H1 (cell line): ENCODE data around the gene FHIT. TPM values are rescaled to one million over a fixed set of nuclear protein-coding genes. Genes with fewer than 3 reads are reported as not detected.

Experiments
- CTCF ChIA-PET: fragments of 300-600 bp; sonication (Branson Sonifier 250); formaldehyde crosslinking; loops from one replicate; lab custom pipeline; 2021; ENCODE audit not compliant: partially characterized antibody; lab: Charles Lee
- POLR2A ChIA-PET: fragments of 300-600 bp; sonication (Branson Sonifier 250); formaldehyde crosslinking; loops from one replicate; lab custom pipeline; 2021; ENCODE audit warnings: inconsistent platforms; ENCODE audit not compliant: partially characterized antibody; lab: Charles Lee
- DNase-seq, 2 experiments: peaks; one replicate each; pipeline versions ENCODE4 v3.0.0 to v3.0.0-alpha.2; 2010 to 2022; ENCODE audit warnings: low spot score in 2 of 2, low read depth in 1 of 2, mixed read lengths in 1 of 2
- FAIRE-seq: peaks from 2 replicates; lab custom pipeline; 2011; peaks lifted over from hg19 to GRCh38; lab: Jason Lieb, UNC
- H2AFZ ChIP-seq: 2 replicates; pipeline ENCODE4 v1.8.1; 2012; ENCODE audit warnings: low read length, inconsistent platforms
- H2AK5ac ChIP-seq: 2 replicates; pipeline ENCODE4 v1.6.1; 2013; ENCODE audit warnings: low read depth, low read length
- H2BK120ac ChIP-seq: replicated peaks from 2 replicates; pipeline ENCODE3; 2013; ENCODE audit warnings: low read depth, low read length, inconsistent platforms
- H2BK12ac ChIP-seq: 2 replicates; pipeline ENCODE4 v1.6.1; 2013; ENCODE audit warnings: low read depth, low read length
- H2BK15ac ChIP-seq: 2 replicates; pipeline ENCODE4 v1.6.1; 2013; ENCODE audit warnings: low read length
- H2BK20ac ChIP-seq: 2 replicates; pipeline ENCODE4 v1.6.1; 2013; ENCODE audit warnings: low read length
- H2BK5ac ChIP-seq: 2 replicates; pipeline ENCODE4 v1.6.1; 2013; ENCODE audit warnings: low read depth, low read length
- H3K14ac ChIP-seq: 2 replicates; pipeline ENCODE4 v1.6.1; 2013; ENCODE audit warnings: inconsistent platforms; ENCODE audit not compliant: insufficient read length
- H3K18ac ChIP-seq: 2 replicates; pipeline ENCODE4 v1.6.1; 2013; ENCODE audit warnings: low read length; ENCODE audit errors: extremely low read depth
- H3K23ac ChIP-seq: 2 replicates; pipeline ENCODE4 v1.6.1; 2013; ENCODE audit warnings: inconsistent platforms; ENCODE audit not compliant: insufficient read length
- H3K23me2 ChIP-seq: 2 replicates; pipeline ENCODE4 v1.6.1; 2013; ENCODE audit warnings: low read depth, low read length
- H3K27ac ChIP-seq: 2 replicates; pipeline ENCODE4 v1.6.1; 2011; ENCODE audit warnings: low read depth, low read length, inconsistent platforms
- H3K27me3 ChIP-seq, 4 experiments: replicated peaks in 1 of 4; 1 replicate in 1 of 4; 2 replicates in 3 of 4; pipeline versions ENCODE4 v1.6.1 to v1.8.1; 2011 to 2013; ENCODE audit warnings: low read length in 3 of 4, mild to moderate bottlenecking in 3 of 4, inconsistent platforms in 2 of 4, mixed read lengths in 2 of 4, moderate library complexity in 1 of 4; ENCODE audit not compliant: control insufficient read depth in 3 of 4, insufficient read depth in 3 of 4; ENCODE audit errors: extremely low read depth in 1 of 4
- H3K36me3 ChIP-seq, 4 experiments: 2 replicates each; pipeline versions ENCODE4 v1.6.1 to v1.8.1; 2011 to 2013; ENCODE audit warnings: mild to moderate bottlenecking in 4 of 4, low read length in 3 of 4, moderate library complexity in 2 of 4, control low read depth in 1 of 4, inconsistent platforms in 1 of 4; ENCODE audit not compliant: insufficient read depth in 4 of 4, control insufficient read depth in 2 of 4
- H3K4ac ChIP-seq: replicated peaks from 2 replicates; pipeline ENCODE3; 2013; ENCODE audit warnings: low read length, low read depth, mixed read lengths, inconsistent platforms; ENCODE audit not compliant: insufficient read length
- H3K4me1 ChIP-seq, 4 experiments: replicated peaks in 1 of 4; 1 replicate in 1 of 4; 2 replicates in 3 of 4; pipeline versions ENCODE4 v1.6.1 to v1.8.1; 2011 to 2013; ENCODE audit warnings: low read length in 3 of 4, inconsistent platforms in 2 of 4, mixed read lengths in 1 of 4; ENCODE audit not compliant: insufficient read depth in 4 of 4, control insufficient read depth in 3 of 4
- H3K4me2 ChIP-seq, 2 experiments: 2 replicates each; pipeline versions ENCODE4 v1.6.1 to v1.8.1; 2011 to 2013; ENCODE audit warnings: low read depth in 2 of 2, low read length in 2 of 2, control low read depth in 1 of 2, inconsistent platforms in 1 of 2, mild to moderate bottlenecking in 1 of 2; ENCODE audit not compliant: insufficient read depth in 1 of 2
- H3K4me3 ChIP-seq, 4 experiments: fragments of 200-600, 300-600 bp in 1 of 4; sonication (generic), shearing (Covaris generic), sonication (Bioruptor Twin) in 1 of 4; 2 replicates each; pipeline versions ENCODE4 v1.5.1 to v1.8.1; 2011 to 2016; ENCODE audit warnings: low read length in 4 of 4, low read depth in 3 of 4, control low read depth in 2 of 4, inconsistent platforms in 2 of 4, mild to moderate bottlenecking in 2 of 4, mixed read lengths in 1 of 4, moderate library complexity in 1 of 4; ENCODE audit not compliant: insufficient read depth in 2 of 4; ENCODE audit errors: extremely low read depth in 1 of 4
- H3K56ac ChIP-seq: replicated peaks from 2 replicates; pipeline ENCODE3; 2013; ENCODE audit warnings: low read depth, mild to moderate bottlenecking, mixed read lengths, low read length, inconsistent platforms; ENCODE audit not compliant: insufficient read length
- H3K79me1 ChIP-seq: 2 replicates; pipeline ENCODE4 v1.6.1; 2013; ENCODE audit warnings: low read depth, low read length, control low read depth
- H3K79me2 ChIP-seq, 2 experiments: 2 replicates each; pipeline versions ENCODE4 v1.6.1 to v1.8.1; 2012 to 2013; ENCODE audit warnings: low read length in 2 of 2, mild to moderate bottlenecking in 2 of 2, inconsistent platforms in 1 of 2; ENCODE audit not compliant: insufficient read depth in 2 of 2, control insufficient read depth in 1 of 2
- H3K9ac ChIP-seq, 4 experiments: replicated peaks in 1 of 4; 1 replicate in 1 of 4; 2 replicates in 3 of 4; pipeline versions ENCODE4 v1.6.1 to v1.8.1; 2011 to 2013; ENCODE audit warnings: low read depth in 3 of 4, low read length in 3 of 4, control low read depth in 2 of 4, mild to moderate bottlenecking in 2 of 4, moderate library complexity in 2 of 4, inconsistent platforms in 1 of 4; ENCODE audit errors: extremely low read depth in 1 of 4
- H3K9me3 ChIP-seq, 2 experiments: 2 replicates each; pipeline versions ENCODE4 v1.6.1 to v1.8.1; 2012 to 2013; ENCODE audit warnings: mild to moderate bottlenecking in 2 of 2, moderate library complexity in 2 of 2, control low read depth in 1 of 2, inconsistent platforms in 1 of 2, low read depth in 1 of 2, low read length in 1 of 2, mixed read lengths in 1 of 2; ENCODE audit not compliant: insufficient read depth in 2 of 2
- H4K20me1 ChIP-seq, 2 experiments: replicated peaks in 1 of 2; 2 replicates each; pipeline versions ENCODE3 to v1.8.1; 2011 to 2013; ENCODE audit warnings: inconsistent platforms in 2 of 2, low read length in 2 of 2, mild to moderate bottlenecking in 1 of 2; ENCODE audit not compliant: insufficient read depth in 2 of 2, control insufficient read depth in 1 of 2
- H4K5ac ChIP-seq: 2 replicates; pipeline ENCODE4 v1.6.1; 2013; ENCODE audit warnings: low read length, low read depth, mixed read lengths, inconsistent platforms; ENCODE audit not compliant: insufficient read length
- H4K8ac ChIP-seq: 2 replicates; pipeline ENCODE4 v1.8.0; 2013; ENCODE audit warnings: mild to moderate bottlenecking, moderate library complexity, low read length, inconsistent platforms; ENCODE audit not compliant: insufficient read depth; ENCODE audit errors: extremely low read depth
- H4K91ac ChIP-seq: replicated peaks from 2 replicates; pipeline ENCODE3; 2013; ENCODE audit warnings: low read length, mixed read lengths, inconsistent platforms; ENCODE audit not compliant: insufficient read length
- ATF2 ChIP-seq: IDR thresholded peaks from 2 replicates; pipeline ENCODE4 v1.6.1; 2012; ENCODE audit warnings: low read length, inconsistent platforms
- BRCA1 ChIP-seq: IDR thresholded peaks from 2 replicates; pipeline ENCODE4 v1.6.1; 2012; ENCODE audit warnings: low read depth, low read length, improper control_type of control experiment
- CBX8 ChIP-seq: fragments of 300-800, 300-1000 bp; sonication (generic); IDR thresholded peaks from 2 replicates; pipeline ENCODE4 v1.7.1; 2016; ENCODE audit warnings: low read depth, low read length, borderline replicate concordance
- CREB1 ChIP-seq: IDR thresholded peaks from 2 replicates; pipeline ENCODE4 v1.6.1; 2012; ENCODE audit warnings: inconsistent platforms
- E2F6 ChIP-seq: IDR thresholded peaks from 2 replicates; pipeline ENCODE4 v1.6.1; 2012; ENCODE audit warnings: inconsistent platforms
- KDM4A ChIP-seq: IDR thresholded peaks from one replicate; pipeline ENCODE4 v1.7.1; 2012; ENCODE audit warnings: low read depth, mild to moderate bottlenecking, moderate library complexity, low read length, inconsistent platforms; ENCODE audit not compliant: severe bottlenecking
- POLR2AphosphoS5 ChIP-seq: IDR thresholded peaks from 2 replicates; pipeline ENCODE4 v1.6.1; 2011; ENCODE audit warnings: low read depth, low read length
- RXRA ChIP-seq: IDR thresholded peaks from 2 replicates; pipeline ENCODE4 v1.6.1; 2011; ENCODE audit warnings: low read depth, mild to moderate bottlenecking, low read length, moderate library complexity; ENCODE audit not compliant: insufficient read depth
- SUZ12 ChIP-seq: fragments of 200-600 bp; sonication (generic); IDR thresholded peaks from 2 replicates; pipeline ENCODE4 v1.6.1; 2012; ENCODE audit warnings: mild to moderate bottlenecking, inconsistent platforms, low read length, moderate library complexity, mixed read lengths
- WGBS, 2 experiments: shearing (Covaris generic) in 1 of 2; methylation state at CpG; one replicate each; pipeline versions ENCODE4 v1.1.6 to v1.1.7; 2013 to 2015; ENCODE audit warnings: low lambda C conversion rate in 2 of 2, mixed read lengths in 2 of 2, inconsistent platforms in 1 of 2, low coverage in 1 of 2, missing lambda C conversion rate in 1 of 2; ENCODE audit not compliant: insufficient replicate concordance in 2 of 2, insufficient coverage in 1 of 2, insufficient read length in 1 of 2; ENCODE audit errors: extremely low coverage in 1 of 2, missing lambda C conversion rate in 1 of 2; 5-methylcytosine and 5-hydroxymethylcytosine counted together
- polyA plus RNA-seq, 7 experiments: library from polyadenylated mRNA; depleted of rRNA in 3 of 7; stranded (reverse) in 5 of 7; unstranded in 2 of 7; fragments of >200 nt in 5 of 7; fragments of 200-250 nt in 2 of 7; gene quantifications; 1 replicate in 5 of 7; 2 replicates in 1 of 7; 4 replicates in 1 of 7; pipeline versions ENCODE4 v1.2.1 to v1.2.3, GENCODE V29; 2011 to 2013; ENCODE audit warnings: missing spikeins in 2 of 7, mixed read lengths in 2 of 7
- total RNA-seq: library from RNA; stranded (reverse); fragmentation: NEBNext Ultra II Directional; extraction: Animal tissue kit (Norgen Biotek cat#: 25700); gene quantifications from 2 replicates; pipeline ENCODE4 v1.2.1, GENCODE V29; 2021

Gene FHIT
- total and polyA plus RNA-seq, 2 of the 8 experiments (the other 6 are each of a cell fraction or from before 2014, with no cell fraction given): 1.2 to 3.2 TPM

- Histone ChIP-seq H2BK12ac (no peak overlapping the region), H4K91ac (no peak overlapping the region), H3K27me3 (no peaks in the 10 kb centered on the region), H2AK5ac (no peak overlapping the region), H3K23ac (no peak overlapping the region), H2BK120ac (no peak overlapping the region), H4K20me1 (no peaks in the 10 kb centered on the region), H3K36me3 (no peaks in the 10 kb centered on the region), H3K14ac (no peak overlapping the region), H2AFZ (no peak overlapping the region), H3K4ac (no peak overlapping the region), H3K23me2 (no peaks in the 10 kb centered on the region), H4K5ac (no peak overlapping the region), H2BK15ac (no peak overlapping the region), H3K79me2 (no peaks in the 10 kb centered on the region), H3K56ac (no peak overlapping the region), H3K4me2 (no peak overlapping the region), H2BK20ac (no peak overlapping the region), H3K27ac (no peak overlapping the region), H3K9me3 (no peaks in the 10 kb centered on the region), H2BK5ac (no peak overlapping the region), H3K4me1 (peaks cover 0 to 5% (median 0%) of the 10 kb centered on the region in 4 experiments; a peak in 1 of 7 replicates), H3K9ac (no peak overlapping the region), H3K4me3 (no peak overlapping the region), H3K79me1 (no peaks in the 10 kb centered on the region), H4K8ac (no peak overlapping the region), H3K18ac (no peak overlapping the region)
- DNase-seq (no peak), FAIRE-seq (no peak)
- ChIA-PET POLR2A (no interaction called here), CTCF (no interaction called here)
- TF ChIP-seq E2F6 (no peak), POLR2AphosphoS5 (no peak), ATF2 (no peak), SUZ12 (no peak), CBX8 (no peak), KDM4A (no peak), CREB1 (no peak), RXRA (no peak), BRCA1 (no peak)
- 91% methylated on average over 4 of the region's 4 CpGs; no CpG with 5 or more reads in 1 of the 2 experiments for WGBS, 2 experiments
These were observed 1520.7 kb downstream of the FHIT start for GRCh38 chr3:59730591-59730990.
